GM19397 (cell line): ENCODE data around the gene BMP6.
A peak's percentile ranks its signal among the peaks of the same experiment; 100 is the strongest.

ENCODE experiments used
- ATAC-seq: cut with Tn5 transposase; IDR thresholded peaks from one replicate; pipeline ENCODE4 v1.9.1; 2021; ENCODE audit warnings: mild to moderate bottlenecking, moderate library complexity; ENCODE audit not compliant: unreplicated experiment

Gene BMP6

GRCh38 chr6:7719364-7719850 lies 6.5 kb upstream of the BMP6 start:
- ATAC-seq, result no peak

GRCh38 chr6:7720346-7720745 lies 5.6 kb upstream of the BMP6 start:
- no peak for ATAC-seq

GRCh38 chr6:7721649-7722048 lies 4.2 kb upstream of the BMP6 start:
- no peak for ATAC-seq

GRCh38 chr6:7723041-7723447 lies 2.9 kb upstream of the BMP6 start:
- no peak for ATAC-seq

DNA sequence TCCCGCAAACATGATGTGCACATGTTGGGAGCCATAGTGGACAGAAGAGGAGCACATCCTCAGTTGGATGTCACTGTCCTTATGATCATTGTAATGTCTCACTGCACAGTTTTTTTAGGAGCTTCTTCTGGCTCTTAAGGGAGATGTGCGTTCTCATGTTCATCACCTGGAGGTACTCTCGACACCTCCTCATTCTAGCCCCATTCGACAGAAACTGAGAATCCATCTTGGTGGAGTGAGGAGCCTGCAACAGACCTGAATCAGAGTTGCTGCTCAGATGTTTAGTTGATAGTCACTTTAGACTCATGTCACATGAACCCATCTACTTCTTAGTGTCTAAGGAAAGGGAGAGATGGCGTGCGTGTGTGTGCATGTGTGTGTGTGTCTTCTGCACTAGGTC lies 2.3 kb upstream of the BMP6 start:
- no peak for ATAC-seq

- no peak for ATAC-seq
These were observed 487 bp upstream of the BMP6 start for GRCh38 chr6:7725412-7725811.

DNA sequence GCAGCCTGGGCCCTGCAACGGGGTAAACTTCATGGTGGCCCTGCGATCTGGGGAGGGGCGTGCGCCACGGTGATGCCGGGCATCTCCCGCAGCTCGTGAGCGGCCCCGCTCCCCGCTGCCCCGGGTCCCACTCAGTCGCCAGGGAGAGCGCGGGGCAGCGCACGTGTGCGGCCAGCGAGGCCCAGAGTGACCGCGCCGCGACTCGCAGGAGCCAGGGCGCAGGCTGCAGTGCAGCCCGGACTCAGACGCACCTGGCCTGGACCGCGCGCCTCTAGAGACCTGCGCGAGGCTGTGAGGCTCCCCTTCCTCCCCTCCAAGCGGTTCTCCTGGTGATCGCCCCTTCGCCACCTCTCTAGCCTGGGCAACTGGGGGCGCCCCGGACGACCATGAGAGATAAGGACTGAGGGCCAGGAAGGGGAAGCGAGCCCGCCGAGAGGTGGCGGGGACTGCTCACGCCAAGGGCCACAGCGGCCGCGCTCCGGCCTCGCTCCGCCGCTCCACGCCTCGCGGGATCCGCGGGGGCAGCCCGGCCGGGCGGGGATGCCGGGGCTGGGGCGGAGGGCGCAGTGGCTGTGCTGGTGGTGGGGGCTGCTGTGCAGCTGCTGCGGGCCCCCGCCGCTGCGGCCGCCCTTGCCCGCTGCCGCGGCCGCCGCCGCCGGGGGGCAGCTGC lies 652 bp downstream of the BMP6 start:
- peak; percentile 9 for ATAC-seq

- ATAC-seq, result no peak
These were observed 1.4 kb downstream of the BMP6 start for GRCh38 chr6:7727086-7727945.

DNA sequence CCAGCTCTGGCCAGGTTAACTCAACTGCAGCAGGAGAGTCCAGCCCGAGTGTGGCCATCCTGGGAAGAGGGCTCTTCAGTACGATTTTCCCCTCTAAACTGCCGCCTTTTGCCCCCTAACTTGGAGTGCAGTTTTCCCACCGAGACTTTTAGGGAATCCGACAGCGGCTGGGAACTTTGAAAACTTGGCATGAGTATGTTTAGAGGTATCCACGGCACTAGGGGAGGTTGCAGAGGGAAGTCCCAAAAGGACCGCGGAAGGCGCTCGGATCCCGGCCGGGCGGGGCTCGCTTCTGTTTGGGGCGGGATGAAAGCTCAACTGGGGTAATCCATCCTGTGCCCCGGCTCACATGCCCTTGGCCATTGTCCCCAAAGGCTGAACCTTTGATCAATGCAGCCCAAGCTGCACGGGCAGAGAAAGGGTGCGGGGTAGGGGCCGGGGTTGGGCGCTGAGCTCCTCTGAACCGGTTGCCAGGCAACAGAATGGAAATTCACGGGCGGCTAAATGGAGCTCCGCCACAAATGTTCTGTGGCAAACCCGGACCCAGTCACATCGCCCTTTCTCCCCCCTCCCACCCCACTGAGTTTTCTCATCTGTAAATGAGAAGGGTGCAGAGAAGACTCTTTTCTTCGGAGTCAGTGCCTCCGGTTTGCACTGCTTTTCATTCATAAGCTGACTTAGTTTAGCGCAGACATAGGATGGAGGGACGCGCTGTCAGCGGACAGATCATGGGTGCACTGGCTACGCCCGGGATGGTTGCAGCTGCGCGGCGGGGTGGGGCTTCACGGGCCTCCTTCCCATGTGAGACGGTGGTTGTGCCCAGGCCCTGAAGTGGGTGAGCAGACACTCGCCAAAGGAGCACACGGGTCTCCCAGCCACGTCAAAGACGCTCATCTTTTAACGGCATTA lies 2.3 kb downstream of the BMP6 start:
- ATAC-seq, result no peak

GRCh38 chr6:7728855-7729590 lies 3.1 kb downstream of the BMP6 start:
- ATAC-seq, result no peak

DNA sequence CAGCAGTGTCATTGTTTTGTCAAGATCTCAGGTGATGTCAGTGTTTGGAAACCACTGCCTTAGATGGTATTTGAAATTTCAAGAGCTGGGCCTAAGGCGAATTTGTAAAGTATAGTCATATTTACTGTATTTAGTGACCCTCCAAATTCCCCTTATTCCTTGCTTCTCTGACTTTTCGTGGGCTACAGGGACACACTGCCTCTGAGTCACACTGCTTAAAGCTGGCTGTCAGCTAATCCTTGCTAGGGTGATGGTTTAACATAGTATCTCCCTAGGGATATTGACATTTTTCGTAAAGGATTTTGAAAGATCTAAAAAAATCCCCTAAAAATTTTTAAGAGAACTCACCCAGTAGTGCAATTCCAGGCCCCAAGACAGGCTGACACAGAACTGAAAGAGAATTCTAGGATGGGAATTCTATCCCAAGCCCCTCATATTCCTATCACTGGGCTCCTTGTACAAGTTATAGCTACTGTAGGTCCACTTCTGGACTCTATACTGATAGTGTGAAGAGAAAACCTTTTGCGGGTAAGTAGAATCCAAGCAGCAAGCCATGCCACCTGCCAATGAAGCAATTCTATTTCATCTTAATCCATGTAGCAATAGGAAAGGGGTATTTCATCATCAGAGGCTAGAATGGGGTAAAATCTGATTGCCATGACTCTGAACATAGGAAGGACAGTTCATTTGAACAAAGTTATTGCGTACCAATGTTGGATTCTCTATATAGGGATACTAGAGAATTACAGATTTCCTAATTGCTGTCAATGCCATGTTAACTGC lies 4.3 kb downstream of the BMP6 start:
- ATAC-seq, result no peak

DNA sequence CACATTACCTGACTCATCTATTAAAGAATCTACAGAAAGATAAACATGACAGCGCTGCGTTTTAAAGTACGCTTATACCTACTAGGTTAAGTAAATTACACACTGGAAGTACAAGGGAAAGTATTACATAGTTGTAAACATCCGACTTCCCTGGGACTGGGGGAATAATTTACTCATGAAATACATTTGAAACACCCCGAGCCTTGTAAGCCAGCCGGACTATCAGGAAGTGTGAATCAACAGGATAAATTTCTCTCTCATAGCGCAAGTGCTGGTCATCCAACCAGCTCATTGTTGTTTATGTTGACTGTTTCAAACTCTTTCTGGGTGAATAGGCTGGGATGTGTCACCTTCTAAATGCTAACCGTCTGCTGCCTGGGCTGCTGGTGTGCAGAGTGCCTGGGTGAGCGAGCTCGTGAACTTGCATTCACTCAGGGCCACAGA lies 4.9 kb downstream of the BMP6 start:
- no peak for ATAC-seq

GRCh38 chr6:7731294-7731693 lies 5.4 kb downstream of the BMP6 start:
- no peak for ATAC-seq

DNA sequence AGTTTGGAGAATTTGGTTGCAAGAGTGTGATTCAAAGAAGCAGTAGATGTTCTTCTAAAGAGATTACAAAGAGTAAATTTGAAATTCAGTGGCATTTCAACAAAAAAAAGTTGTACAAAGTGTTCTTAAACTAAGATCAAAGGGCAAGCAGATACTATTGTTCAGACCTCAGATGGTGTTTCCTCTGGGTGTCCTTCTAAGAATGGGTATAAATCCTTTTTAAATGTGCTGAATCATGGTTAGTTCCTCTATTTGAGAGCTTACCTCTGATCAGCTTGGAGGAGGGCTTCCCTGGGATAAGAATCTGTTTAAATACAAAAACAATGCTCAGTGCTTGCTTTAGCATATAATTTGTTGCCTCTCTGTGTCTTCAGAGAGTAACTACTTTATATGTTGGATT lies 6.3 kb downstream of the BMP6 start:
- no peak for ATAC-seq

DNA sequence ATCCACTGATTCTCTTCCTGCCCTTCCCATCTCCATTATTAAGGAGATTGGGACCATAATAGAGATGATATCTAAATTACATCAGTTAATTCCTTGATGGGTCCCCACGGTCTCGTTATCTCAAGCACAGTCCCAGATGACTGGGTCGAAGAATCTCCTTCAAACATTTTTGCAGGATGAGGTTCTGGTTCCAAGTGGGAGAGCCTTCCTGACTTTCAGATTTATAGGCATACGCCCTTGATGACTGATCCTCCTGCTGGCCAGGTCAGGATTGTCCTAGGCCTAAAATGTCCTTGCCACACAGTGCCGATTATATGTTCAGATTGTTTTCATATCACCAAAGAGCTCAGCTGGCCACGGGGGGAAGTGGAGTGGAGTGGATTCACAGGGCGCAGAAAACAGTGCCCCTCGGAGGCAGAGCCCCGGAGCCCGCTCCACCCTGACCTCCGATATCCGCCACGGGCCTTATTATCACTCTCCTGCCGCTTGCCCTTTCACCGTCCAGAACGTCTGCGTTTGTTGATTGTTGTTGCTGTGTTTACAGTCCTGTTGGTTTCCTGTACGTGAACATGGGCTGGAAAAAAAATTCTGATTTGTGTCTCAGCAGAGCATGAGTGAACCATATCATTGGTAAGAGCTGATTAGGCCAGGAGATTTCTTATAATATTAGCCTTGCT lies 8.9 kb downstream of the BMP6 start:
- no peak for ATAC-seq

GRCh38 chr6:7737106-7737505 lies 11.2 kb downstream of the BMP6 start:
- ATAC-seq, result no peak

DNA sequence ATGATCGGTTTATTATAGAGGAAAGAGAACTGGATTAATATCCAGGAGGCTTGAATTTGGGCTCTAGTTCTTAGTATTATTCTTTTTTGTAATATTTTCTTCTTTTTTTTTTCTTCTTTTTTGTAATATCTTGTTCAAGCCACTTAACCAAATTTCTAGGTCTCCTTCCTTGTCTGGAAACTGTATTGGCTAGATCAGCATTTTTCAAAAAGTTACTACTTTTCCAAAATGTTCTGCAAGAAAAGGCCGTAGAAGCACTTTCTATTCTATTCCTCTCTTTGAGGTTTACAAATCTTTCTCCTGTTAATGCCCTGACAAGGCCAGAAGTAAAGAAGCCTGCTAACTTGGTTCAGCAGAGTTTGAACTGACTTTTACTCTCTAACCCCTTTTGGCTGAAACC lies 12.0 kb downstream of the BMP6 start:
- ATAC-seq, result no peak

DNA sequence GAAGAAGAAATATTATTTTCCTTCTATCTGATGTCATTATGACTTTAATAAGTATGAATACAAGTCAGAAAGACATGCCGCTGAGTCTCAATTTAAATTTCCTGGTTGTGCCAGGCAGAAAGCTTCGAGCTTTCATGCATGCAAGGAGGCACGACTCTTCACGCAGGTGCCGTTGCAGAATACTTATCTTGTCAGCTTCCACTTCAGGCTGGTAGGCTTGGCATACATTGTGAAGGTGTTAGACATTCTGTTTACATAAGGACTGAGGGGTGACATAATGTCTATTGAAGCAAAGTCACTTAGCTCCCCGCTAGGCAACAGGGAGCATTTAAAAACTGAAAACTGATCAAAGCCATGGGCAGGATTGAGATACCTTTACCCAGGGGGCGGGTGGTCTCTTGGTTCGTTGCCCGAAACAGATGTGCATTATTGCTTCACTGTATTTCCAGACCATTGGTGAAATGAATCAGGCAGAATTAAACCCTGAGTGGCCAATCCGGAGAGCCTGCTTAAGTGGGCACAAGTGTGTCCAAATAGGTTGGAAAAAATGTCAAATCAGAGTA lies 16.4 kb downstream of the BMP6 start:
- ATAC-seq, result no peak

GRCh38 chr6:7745942-7746341 lies 20.0 kb downstream of the BMP6 start:
- ATAC-seq, result no peak
